Activated gamma-delta T cell treated with Interleukin-2 at 50 U/mL for 16 hours (primary cell): ENCODE data around the gene TRAT1.
A peak's percentile ranks its signal among the peaks of the same experiment; 100 is the strongest.
"Not testable (repeated sequence)": the region's sequence is repeated elsewhere in the genome, so short reads cannot be mapped to it uniquely, and the experiment has no call there.

Experiments used
- DNase-seq: peaks from one replicate; pipeline ENCODE4 v3.0.0-alpha.2; 2020

TRAT1 gene

DNA sequence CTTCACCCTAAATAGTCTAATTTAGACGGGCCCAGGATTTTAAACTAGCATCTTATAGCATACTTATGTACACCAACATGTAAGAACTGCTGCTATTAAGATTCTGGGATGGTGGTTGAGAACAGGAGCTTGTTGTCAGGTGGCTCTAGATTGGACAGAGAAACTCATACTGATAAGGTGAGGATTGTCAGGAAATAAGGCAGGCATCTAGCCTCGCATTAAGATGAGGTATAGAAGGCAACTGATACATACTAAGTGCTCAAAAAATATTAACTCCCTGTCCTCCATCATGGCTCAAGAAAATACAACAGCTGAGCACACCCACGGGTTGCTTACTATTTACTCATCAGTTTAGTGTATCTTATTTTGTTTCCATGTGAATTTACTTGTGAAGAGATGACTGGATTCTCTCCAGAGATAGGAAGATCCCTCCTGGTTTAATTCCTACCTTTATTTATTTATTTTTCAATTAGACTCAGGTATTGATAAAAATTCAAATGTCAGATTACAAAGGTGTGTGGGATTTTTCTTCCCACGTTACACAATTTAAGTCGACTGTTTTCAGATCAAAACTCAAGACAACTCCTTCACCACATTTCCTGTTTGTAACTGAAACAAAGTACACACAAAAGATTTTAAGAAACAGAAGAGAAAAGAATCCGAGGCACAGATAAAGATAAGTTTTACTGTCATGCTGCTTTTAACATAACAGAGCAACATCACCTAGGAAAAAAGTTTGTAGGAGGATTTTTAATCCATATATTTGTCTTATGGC is at the start of gene TRAT1:
TRAT1 (plus strand) TSS at position 664 of the 775 bp plus-strand sequence. CDS start 142 bp downstream, outside the sequence.
- no peak for DNase-seq

- DNase-seq = no peak
Measured at GRCh38 chr3:108775649-108776048, 46.9 kb upstream of the TRAT1 start.

DNA sequence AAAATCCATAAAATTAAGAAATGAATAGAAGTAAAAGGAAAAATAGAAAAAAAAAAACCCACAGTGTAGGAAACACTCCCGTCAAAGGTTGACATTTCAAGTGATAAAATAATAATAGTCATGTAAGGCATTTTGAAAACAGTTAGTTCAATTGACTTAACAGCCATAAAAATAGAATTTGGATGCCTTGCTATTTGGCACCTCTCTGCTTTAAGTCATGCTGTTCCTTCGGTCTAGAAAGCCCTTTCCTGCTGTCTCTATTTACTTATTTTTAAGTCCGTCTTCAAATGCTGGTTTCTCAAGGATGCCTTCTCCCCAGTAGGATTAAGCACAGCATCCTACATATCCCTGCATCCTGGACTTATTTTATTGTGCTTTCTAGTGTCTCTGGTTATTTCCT is 43.1 kb upstream of the TRAT1 start:
- DNase-seq = no peak

DNA sequence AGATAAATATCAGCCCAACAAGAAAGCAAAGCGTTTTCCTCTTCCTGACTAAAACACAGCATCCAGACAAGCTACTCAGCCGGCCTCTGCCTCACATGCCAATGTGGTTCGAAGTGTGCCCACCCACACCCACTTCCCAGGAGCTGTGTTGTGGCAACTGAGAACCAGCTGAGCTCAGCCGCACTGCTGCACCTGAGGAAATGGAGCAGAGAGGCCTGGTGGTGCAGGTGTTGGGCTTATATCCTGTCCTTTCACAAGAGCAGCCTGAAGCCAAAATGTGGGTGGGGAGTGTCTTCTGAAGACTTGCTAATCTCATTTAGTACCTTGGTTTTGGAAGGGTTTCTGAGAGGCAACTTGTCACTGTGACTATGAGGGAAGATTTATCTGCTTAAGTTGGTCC is 42.4 kb upstream of the TRAT1 start:
- DNase-seq = peak; percentile 50

DNA sequence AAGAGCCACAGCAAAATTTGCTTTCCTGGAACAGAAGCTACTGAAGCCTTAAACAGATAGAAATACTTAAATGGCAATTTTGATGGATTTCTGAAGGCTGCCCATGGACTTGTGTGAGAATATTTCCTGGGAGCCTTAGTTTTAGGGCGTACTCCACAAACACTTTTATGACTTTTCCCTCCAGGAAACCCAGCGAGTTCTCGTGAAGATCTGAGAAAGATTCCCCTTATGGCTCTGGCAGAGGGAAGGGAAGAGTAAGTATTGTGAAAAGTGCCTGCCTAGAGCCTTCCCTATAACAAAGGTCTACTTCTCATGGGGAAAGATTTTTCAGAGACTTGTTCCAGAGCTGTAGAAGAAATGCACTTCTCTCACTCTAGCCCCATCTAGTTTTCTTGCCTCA is 31.1 kb upstream of the TRAT1 start:
- DNase-seq = no peak

DNA sequence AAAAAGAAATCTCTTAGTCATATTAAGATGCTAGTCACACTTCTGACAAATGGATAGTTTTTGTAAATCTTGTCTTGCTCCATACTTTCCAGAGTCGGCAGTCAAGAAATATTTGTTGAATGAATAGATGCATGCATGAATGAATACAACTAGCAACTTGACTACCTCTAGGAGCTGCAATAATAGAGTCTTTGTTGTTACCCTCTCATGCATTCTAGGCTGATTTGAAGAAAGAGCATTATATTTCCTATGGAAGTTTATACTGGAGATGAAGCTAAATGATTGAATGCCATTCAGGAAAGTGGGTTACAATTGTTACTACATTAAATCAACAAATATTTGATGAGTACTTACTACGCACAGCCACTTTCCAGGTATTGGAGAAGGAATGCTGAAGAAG is 18.1 kb upstream of the TRAT1 start:
- no peak for DNase-seq

- DNase-seq = no peak
Measured at GRCh38 chr3:108804966-108805365, 17.6 kb upstream of the TRAT1 start.

- peak; percentile 26 for DNase-seq
Measured at GRCh38 chr3:108806316-108806715, 16.3 kb upstream of the TRAT1 start.

DNA sequence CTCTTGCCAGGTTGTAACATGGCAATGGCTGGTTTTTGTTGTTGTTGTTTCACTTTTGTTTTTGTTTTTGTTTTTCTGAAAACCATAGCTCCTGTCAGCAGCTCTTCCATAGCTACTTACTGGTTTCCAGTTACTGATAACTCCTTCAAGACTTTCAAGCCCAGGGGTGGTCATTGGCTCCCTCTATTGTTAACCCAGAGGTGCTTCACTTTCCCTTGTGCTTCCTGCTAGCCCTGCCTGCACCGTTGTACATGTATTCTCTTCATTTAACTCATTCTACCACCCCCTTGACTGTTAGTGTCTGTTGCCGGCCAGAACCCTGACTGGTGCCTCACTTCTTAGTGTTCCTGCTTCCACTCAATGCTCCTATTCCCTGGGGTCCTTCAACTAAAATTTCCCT is 4.2 kb upstream of the TRAT1 start:
- peak; percentile 54 for DNase-seq

DNA sequence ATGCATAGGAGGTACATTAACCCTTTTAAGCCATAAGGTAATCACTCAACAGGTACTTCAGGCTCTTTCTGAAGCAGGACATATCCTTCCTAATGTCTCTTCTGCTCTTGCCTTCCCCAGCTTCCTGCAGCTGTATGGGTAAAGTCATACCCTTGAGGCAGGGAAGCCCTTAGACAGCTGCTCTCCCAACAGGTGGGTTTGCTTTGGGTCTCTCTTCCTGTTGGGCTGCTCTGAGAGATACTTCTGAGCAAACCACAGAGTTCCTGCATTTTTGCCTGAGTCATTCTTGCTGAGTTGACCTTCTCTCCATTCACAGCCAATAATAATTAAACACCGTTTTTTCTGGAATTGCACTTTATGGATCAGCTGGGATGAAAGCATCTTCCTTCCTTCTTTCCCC is 2.0 kb upstream of the TRAT1 start:
- DNase-seq = no peak

DNA sequence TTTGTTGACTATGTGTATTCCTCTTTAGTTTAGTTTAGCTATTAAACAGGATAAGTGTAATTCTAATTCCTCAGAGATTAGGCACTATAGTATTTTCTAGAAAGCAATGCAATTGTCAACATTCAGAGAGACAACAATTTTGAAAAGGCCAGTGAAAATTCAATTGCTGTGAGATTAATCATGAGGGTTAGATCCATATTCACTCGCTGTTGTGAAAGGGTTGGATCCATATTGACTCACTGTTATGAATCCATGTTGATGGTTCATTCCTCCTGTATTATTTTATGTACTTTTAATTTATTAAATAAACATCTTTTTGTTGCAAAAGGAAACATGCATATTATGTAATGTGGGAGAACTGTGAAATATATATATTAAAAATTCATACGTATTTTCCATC is 641 bp downstream of the TRAT1 start:
- DNase-seq = no peak

DNA sequence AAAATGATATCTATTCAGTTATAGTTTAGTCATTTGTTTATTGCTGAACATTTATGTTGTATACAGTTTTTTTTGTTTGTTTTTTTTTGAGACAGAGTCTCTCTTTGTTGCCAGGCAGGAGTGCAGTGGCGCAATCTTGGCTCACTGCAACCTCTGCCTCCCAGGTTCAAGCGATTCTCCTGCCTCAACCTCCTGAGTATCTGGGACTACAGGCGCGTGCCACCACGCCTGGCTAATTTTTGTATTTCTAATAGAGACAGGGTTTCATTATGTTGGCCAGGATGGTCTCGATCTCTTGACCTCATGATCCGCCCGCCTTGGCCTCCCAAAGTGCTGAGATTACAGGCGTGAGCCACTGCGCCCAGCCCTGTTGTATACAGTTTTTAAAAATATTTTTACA is 1.2 kb downstream of the TRAT1 start:
- DNase-seq = not testable (repeated sequence)

- DNase-seq = no peak
Measured at GRCh38 chr3:108826309-108827187, 4.0 kb downstream of the TRAT1 start.

DNA sequence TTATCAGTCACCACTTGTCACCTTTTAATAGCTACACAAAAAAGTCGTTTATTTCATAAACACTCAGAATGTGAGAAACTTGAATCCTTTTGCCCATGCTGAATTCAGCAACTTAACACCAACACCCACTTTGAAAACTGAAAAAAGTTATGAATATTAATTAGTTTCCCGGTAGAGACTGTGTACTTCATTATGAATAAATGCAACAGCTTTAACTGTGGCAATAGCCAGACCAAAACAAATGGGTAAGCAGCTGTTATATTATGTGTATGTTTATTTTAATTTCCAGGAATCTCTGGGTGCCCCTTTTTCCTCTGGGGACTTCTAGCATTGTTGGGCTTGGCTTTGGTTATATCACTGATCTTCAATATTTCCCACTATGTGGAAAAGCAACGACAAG is 7.8 kb downstream of the TRAT1 start:
- no peak for DNase-seq

- DNase-seq = no peak
Measured at GRCh38 chr3:108830991-108831614, 8.5 kb downstream of the TRAT1 start.

DNA sequence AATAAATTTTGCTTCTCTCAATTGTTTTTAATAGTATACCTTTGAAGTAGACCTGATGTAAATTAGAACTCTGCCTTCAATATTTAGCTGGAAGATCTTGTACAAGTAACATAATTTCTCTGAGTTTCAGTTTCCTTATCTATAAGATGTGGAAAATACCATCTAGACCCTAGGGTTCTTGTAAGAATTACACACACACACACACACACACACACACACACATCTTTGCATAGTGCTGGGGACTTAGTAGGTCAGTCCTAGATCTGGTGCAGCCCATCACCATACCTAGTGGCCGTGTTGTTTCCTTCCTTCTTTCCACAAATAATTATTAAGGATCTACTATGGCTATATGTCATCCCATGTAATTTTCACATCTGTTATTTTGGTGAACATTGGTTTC is 11.0 kb downstream of the TRAT1 start:
- DNase-seq = no peak

- DNase-seq = no peak
Measured at GRCh38 chr3:108834551-108834950, 12.0 kb downstream of the TRAT1 start.

DNA sequence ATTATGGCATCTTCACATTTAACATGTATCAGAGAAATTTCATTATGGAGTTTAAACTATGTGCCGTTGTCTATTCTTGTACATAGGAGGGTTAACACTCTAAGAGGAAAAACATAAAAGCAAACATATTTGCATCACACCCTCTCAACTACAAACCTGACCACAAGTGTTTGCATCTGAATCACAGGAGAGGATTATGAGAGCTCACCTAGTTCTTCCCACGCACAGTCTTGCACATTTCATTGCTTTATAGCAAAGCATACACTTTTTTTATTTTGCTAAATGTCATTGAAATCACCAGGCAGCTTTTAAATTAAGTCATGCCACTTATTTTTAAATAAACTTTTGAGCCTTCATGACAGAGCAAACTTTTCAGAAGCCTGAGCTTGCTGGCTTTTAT is 12.5 kb downstream of the TRAT1 start:
- peak; percentile 28 for DNase-seq

- peak; percentile 5 for DNase-seq
Measured at GRCh38 chr3:108838436-108838835, 15.8 kb downstream of the TRAT1 start.

DNA sequence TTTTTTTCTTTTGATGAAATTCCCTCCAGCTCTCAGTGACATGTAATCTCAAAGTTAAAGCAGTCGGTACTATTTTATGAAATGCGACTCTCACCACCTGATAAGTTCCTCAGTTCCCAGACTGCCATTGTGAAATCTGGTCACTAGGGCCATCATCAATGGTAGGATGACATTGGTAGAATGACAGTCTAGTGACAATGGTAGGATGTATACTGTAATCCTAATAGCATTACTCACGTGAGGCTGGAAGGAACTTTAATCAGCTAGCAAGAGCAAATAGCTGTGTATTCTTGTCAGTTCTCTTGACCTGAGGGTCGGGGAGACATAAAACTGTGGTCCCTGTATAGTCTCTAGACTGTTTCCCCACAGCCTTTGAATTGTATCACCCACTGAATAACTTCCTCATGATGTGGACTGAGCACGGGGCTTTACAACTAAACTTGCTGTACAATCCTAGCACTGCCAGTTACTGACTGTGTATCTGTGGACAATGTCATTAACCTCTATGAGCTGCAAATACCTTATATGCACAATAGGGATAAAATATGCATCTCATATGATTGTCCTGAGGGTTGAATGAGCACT is 23.2 kb downstream of the TRAT1 start:
- DNase-seq = no peak

- DNase-seq = no peak
Measured at GRCh38 chr3:108847187-108847586, 24.6 kb downstream of the TRAT1 start.

GRCh38 chr3:108849075-108849474 is 26.5 kb downstream of the TRAT1 start:
- DNase-seq = no peak

DNA sequence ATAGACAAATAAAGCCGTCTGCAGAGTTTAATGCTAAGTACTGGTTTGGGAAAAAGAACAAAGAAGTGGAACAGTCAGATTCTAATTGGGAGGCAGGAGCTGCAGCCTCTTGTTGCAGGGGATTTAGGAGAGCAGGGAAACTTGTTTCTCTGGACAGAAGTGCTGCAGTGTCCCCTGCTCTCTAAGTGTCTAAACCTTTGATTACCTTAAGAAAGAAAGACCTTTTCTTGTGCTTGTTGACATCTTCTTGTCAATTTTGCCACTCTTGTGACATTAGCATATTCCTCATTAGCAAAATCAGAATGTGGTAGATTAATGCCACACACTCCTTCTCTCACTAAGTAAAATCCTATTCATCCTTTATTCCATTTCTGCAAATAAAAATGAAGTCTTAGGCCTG is 38.8 kb downstream of the TRAT1 start:
- no peak for DNase-seq
